Middle frontal gyrus (tissue), 1 donor: ENCODE data around the gene PRKACG.
"Not testable (repeated sequence)": the region's sequence is repeated elsewhere in the genome, so short reads cannot be mapped to it uniquely, and the experiment has no call there.

Experiments used
- DNase-seq: peaks from one replicate; pipeline ENCODE4 v3.0.0-alpha.2; 2015; ENCODE audit warnings: low spot score; ENCODE audit errors: extremely low spot score

PRKACG gene

DNA sequence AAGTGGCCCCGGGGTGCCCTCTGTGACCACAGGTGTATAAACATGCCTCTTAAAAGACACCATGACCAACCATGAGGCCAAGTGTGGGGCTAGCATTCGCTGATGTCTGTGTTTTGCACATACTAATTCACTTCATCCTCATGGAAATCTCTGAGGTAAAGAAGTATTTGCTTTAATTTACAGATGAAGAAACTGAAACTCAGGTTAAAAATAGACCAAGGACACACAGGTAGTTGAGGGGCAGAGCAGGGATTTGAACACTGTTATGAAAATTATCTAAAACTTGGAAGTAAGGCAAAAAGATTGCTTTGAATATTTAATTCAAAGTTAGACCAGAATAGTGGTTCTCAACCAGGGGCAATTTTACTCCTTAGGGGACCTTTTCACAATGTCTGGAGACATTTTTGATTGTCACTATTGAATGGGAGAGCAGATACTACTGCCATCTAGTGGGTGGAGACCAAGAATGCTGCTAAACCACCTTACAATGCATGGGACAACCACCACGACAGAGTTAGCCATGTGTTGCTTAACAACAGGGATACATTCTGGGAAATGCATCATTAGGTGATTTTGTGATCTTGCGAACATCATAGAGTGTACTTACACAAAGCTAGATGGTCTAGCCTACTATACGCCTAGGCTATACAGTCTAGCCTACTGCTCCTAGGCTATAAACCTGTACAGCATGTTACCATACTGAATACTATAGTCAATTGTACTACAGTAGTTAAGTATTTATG is 13.6 kb upstream of the PRKACG start:
- peak; percentile 35 for DNase-seq

- DNase-seq = no peak
These were observed 9.7 kb upstream of the PRKACG start for GRCh38 chr9:69023650-69024049.

- DNase-seq = no peak
These were observed 6.6 kb upstream of the PRKACG start for GRCh38 chr9:69020301-69021145.

- DNase-seq = no peak
These were observed 5.9 kb upstream of the PRKACG start for GRCh38 chr9:69019808-69020207.

GRCh38 chr9:69018737-69019136 is 4.8 kb upstream of the PRKACG start:
- DNase-seq = no peak

- DNase-seq = no peak
These were observed 2.5 kb upstream of the PRKACG start for GRCh38 chr9:69016191-69017096.

- DNase-seq = no peak
These were observed 558 bp downstream of the PRKACG start for GRCh38 chr9:69013382-69013727.

- DNase-seq = no peak
These were observed 1.1 kb downstream of the PRKACG start for GRCh38 chr9:69012696-69013381.

DNA sequence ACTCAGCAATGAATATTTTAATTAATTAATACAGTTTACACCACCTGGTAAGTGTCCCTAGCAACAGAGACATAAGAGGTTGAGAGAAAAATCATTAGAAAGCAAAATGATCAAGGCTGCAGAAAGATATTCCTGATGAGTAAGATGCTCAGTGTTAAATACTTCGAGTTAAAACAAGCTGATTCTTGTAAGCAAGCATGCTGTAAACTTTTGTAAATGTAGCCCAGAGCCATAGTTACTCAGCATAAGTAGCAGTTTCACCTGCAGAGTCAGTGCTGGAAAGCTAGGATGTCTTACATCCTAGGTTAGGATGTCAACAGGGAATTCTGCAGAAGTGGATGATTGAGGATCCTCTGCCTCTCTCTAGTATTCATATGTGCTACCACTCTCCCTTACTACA is 4.2 kb downstream of the PRKACG start:
- no peak for DNase-seq

- DNase-seq = no peak
These were observed 9.1 kb downstream of the PRKACG start for GRCh38 chr9:69004836-69005235.

DNA sequence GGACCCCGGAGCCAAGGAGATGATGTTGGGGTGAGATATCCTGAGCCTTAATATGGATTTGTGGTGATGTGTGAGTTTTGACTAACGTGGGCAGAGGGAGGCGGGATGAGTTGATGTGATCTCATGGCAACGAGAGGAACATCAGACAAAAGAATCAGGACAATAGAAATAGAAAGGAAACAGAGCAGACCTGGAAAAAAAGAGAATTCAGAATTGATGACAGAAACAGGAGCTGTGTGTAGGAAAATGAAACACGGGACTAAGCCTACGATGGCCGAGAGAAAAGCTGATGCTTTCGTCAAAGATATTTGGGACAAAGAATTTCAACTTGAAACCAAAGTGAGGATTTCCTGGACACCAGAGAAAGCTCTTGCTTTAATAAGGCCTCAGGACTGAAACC is 10.9 kb downstream of the PRKACG start:
- DNase-seq = no peak

- no peak for DNase-seq
These were observed 12.0 kb downstream of the PRKACG start for GRCh38 chr9:69001921-69002320.

DNA sequence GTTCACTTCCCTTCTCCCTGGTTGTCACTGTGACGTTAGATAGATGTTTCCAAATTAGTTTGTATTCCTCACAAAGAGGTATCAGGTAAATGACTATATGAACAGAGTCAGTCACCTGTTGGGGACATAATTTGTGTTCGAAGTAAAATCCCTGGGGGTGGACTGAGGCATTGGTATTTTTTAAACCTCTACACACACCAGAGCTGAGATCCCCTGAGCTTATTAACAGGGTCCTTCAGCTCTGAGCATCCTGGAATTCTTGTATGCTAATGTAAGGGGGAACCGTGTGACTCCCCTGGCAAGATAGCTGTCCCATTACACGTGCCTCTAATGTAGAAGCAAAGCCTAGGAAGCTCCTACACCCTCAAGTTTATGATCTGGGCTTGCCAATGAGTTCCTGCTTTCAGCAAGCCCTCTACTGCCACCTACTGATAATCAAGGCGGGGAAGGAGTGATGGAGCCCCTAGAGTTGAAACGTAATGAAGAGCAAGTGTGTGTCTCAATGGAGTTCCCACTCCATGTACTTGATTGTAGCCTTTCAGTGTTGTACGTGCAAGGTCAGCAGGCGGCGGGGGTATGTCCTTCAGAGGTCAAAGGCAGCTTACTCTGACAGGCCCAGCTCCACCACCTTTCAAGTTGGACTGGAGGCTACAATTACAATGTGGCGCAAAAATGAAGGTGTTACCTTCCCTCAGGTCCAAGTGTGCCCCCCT is 14.4 kb downstream of the PRKACG start:
- peak; percentile 76 for DNase-seq

DNA sequence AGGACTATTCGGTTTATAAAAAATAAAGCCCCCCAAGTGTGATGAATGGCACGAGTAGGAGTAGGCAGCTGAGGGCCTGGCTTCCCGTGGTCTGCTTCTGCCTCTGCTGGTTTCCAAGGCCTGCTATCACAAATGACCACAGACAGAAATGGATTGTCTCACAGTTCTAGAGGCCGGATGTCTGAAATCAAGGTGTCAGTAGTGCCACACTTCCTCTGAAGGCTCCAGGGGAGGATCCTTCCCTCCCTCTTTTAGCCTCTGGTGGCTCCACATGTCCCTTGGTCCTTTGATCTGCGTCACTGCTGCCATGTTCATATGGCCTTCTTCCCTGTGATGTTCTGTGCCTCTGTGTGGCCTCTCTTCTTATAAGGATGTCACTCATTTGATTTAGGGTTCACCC is 15.1 kb downstream of the PRKACG start:
- no peak for DNase-seq

DNA sequence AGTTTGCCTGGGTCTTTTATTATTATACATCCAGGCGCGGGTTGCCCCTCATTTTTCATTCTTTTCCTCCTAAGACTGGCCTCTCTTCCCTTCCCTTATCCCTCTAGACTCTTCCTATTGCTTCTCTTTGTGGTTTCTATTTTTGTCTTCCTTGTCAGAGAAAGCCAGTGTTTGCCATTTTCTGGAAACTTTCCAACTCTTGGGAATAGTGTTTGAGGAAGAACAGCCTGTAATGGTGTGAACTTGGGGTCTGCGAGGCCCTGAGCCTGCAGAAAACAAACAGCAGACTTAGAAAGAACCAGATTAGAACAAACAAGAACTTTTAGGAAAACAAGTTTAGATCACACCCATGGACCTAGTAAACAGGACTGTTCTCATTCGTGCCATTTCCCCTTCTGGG is 15.5 kb downstream of the PRKACG start:
- no peak for DNase-seq

GRCh38 chr9:68997666-68998065 is 16.2 kb downstream of the PRKACG start:
- DNase-seq = no peak

- DNase-seq = no peak
These were observed 17.5 kb downstream of the PRKACG start for GRCh38 chr9:68996462-68996861.

GRCh38 chr9:68995776-68996175 is 18.1 kb downstream of the PRKACG start:
- DNase-seq = no peak

DNA sequence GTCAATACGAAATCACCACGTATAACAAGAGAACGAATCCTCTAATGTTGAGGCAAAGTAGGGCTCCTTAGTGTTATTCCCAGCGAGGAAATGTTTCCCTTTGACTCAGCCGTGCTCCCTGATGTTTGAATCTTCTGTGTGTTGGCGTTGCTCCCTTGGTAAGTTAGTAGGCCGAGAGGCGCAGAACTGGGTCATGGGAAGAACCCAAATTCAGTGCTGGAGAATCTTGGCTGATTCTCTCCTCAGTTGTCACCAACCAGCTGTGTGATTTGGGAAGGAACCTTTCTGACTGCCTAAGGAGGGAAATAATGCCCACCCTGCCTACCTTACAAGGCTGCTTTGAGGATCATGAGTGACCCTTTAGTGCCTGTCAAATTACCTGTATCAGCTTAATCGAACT is 22.5 kb downstream of the PRKACG start:
- DNase-seq = no peak

GRCh38 chr9:68986949-68987348 is 27.0 kb downstream of the PRKACG start:
- DNase-seq = not testable (repeated sequence)
